ENCODE data around the gene SERPINF2.
"Not testable (repeated sequence)": the region's sequence is repeated elsewhere in the genome, so short reads cannot be mapped to it uniquely, and the experiment has no call there.

The SERPINF2 gene

GRCh38 chr17:1716912-1717695 is 25.6 kb upstream of the SERPINF2 start:
- peak; percentile 99 for DNase-seq (ENCODE audit: low read depth)
- H3K4me3 ChIP-seq (replicated peaks; ENCODE audit: low read depth, low read length) = peak overlapping the region; percentile 76
- no peak for TF ChIP-seq CTCF (IDR thresholded peaks at IDR 0.05; ENCODE audit: low read length, missing control alignments)

- no peak for DNase-seq (ENCODE audit: low read depth)
- no peak overlapping the region for H3K4me3 ChIP-seq (replicated peaks; ENCODE audit: low read depth, low read length)
- no peak for TF ChIP-seq CTCF (IDR thresholded peaks at IDR 0.05; ENCODE audit: low read length, missing control alignments)
Observed at GRCh38 chr17:1718362-1719165, 24.1 kb upstream of the SERPINF2 start.

GRCh38 chr17:1720856-1721386 is 21.8 kb upstream of the SERPINF2 start:
- DNase-seq (ENCODE audit: low read depth) = peak; percentile 71
- no peak for TF ChIP-seq CTCF (IDR thresholded peaks at IDR 0.05; ENCODE audit: low read length, missing control alignments)
- no peak overlapping the region for H3K4me3 ChIP-seq (replicated peaks; ENCODE audit: low read depth, low read length)

DNA sequence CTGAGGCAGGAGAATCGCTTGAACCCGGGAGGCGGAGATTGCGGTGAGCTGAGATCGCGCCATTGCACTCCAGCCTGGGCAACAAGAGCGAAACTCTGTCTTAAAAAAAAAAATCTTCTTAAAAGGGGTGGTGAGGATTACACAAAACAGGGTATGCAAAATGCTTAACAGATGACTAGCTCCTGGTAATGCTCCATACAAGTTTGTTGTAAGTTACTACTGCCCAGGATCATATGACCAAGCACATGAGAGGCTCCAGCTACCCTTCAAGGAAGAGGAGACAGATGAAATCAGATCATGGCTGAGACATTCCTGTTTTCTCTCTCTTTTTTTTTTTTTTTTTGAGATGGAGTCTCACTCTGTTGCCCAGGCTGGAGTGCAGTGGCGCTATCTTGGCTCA is 20.6 kb upstream of the SERPINF2 start:
- H3K4me3 ChIP-seq (replicated peaks; ENCODE audit: low read depth, low read length) = not testable (repeated sequence)
- DNase-seq (ENCODE audit: low read depth) = peak; percentile 54

DNA sequence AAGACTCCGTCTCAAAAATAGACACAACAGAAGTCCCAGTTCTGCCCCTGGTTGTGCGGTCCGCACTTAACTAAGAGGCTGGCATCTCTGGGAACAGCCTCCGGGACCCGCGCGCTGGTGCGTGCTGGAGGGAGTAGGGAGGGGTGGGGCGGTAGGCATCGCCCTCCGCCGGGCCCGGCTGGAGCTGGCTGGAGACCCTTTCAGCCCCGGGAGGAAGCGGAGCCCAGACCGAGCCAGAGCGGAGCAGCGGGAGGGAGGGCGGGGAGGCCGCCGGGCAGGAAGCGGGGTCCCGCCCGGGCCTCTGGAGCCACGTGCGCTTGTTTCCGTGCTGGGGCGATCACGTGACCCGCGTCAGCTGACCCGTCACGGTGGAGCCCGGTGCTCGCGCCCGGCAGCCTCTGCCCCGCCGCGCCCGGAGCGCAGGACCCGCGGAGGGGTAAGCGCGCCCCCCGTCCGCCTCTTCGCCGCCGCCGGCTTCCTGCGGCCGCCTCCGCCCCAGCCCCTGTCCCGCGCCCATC is 18.3 kb upstream of the SERPINF2 start, which contains the start of gene WDR81:
Gene WDR81, plus strand, starts transcription at position 354 of the 518 bp plus-strand sequence. CDS start 256 bp downstream, outside the sequence.
- peak; percentile 89 for DNase-seq (ENCODE audit: low read depth)

DNA sequence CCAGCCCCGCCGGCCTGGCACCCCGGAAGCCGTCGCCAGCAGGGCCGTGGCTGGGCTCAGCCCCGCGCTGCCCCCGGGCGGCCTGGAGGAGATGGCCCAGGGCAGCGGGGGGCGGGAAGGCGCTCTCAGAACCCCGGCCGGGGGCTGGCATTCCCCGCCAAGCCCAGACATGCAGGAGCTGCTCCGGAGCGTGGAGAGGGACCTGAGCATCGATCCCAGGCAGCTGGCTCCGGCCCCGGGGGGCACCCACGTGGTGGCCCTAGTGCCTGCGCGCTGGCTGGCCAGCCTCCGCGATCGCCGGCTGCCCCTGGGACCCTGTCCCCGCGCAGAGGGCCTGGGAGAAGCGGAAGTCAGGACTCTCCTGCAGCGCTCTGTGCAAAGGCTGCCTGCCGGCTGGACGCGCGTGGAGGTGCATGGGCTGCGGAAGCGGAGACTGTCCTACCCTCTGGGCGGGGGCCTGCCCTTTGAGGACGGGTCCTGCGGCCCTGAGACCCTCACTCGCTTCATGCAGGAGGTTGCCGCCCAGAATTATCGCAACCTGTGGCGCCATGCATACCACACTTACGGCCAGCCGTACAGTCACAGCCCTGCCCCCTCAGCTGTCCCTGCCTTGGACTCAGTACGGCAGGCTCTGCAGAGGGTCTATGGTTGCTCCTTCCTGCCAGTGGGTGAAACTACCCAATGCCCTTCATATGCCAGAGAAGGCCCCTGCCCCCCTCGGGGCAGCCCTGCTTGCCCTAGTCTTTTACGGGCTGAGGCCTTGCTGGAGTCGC is 17.6 kb upstream of the SERPINF2 start:
- DNase-seq (ENCODE audit: low read depth) = no peak
- TF ChIP-seq CTCF (IDR thresholded peaks at IDR 0.05; ENCODE audit: low read length, missing control alignments) = no peak
- peak overlapping the region; percentile 57 for H3K4me3 ChIP-seq (replicated peaks; ENCODE audit: low read depth, low read length)

More for the DNA sequence above, 18.3 kb upstream of the SERPINF2 start, which contains the start of gene WDR81:
- TF ChIP-seq CTCF (IDR thresholded peaks at IDR 0.05; ENCODE audit: low read length, missing control alignments) = no peak
- peak within 1 kb of the TSS; percentile 57 for H3K4me3 ChIP-seq (replicated peaks; ENCODE audit: low read depth, low read length)
